ENCODE results near the gene RNF213.

- no peak for TF ChIP-seq CTCF (IDR thresholded peaks at IDR 0.05; ENCODE audit: low read depth, low read length, missing input control)
- no peak for TF ChIP-seq MAX (IDR thresholded peaks at IDR 0.05)
- no peak for TF ChIP-seq SP1 (IDR thresholded peaks at IDR 0.05)
- no peak for TF ChIP-seq RAD21 (IDR thresholded peaks at IDR 0.05)
- TF ChIP-seq JUND (IDR thresholded peaks at IDR 0.05): no peak
- TF ChIP-seq ATF3 (IDR thresholded peaks at IDR 0.05): no peak
Observed at GRCh38 chr17:80396157-80397033, 135.7 kb downstream of the RNF213 start.

All from liver (tissue), 3 donors.